H1 (cell line): ENCODE measurements around the gene CPZ.

ENCODE experiments used
- CHD2 ChIP-seq: IDR thresholded peaks from 2 replicates; pipeline ENCODE4 v1.6.1; 2012; ENCODE audit warnings: low read length, improper control_type of control experiment
- FOSL1 ChIP-seq: IDR thresholded peaks from 2 replicates; pipeline ENCODE4 v1.6.1; 2011; ENCODE audit warnings: mild to moderate bottlenecking, low read depth, low read length, moderate library complexity; ENCODE audit not compliant: insufficient read depth
- GABPA ChIP-seq: IDR thresholded peaks from 2 replicates; pipeline ENCODE4 v1.6.1; 2011; ENCODE audit warnings: mild to moderate bottlenecking, low read length, moderate library complexity, borderline replicate concordance; ENCODE audit not compliant: insufficient read depth
- NANOG ChIP-seq: IDR thresholded peaks from 2 replicates; pipeline ENCODE4 v1.6.1; 2011; ENCODE audit warnings: low read length, low read depth, mild to moderate bottlenecking, inconsistent platforms; ENCODE audit not compliant: insufficient read depth, poor library complexity, severe bottlenecking
- POLR2A ChIP-seq, 2 experiments: IDR thresholded peaks; 1 replicate in 1 of 2; 2 replicates in 1 of 2; pipeline ENCODE4 v1.6.1; 2011; ENCODE audit warnings: low read depth in 2 of 2, low read length in 2 of 2, mild to moderate bottlenecking in 2 of 2; ENCODE audit errors: control extremely low read depth in 1 of 2
- SAP30 ChIP-seq: fragments of 300-600 bp; sonication (generic); IDR thresholded peaks from 2 replicates; pipeline ENCODE4 v1.7.1; 2012; ENCODE audit warnings: low read length, moderate library complexity, mild to moderate bottlenecking, inconsistent platforms; ENCODE audit not compliant: insufficient read depth, insufficient replicate concordance
- TF ChIP-seq, protein P1 (sequence below), 3 experiments: IDR thresholded peaks; 1 replicate in 2 of 3; 2 replicates in 1 of 3; pipeline versions ENCODE4 v1.5.1 to v1.6.1; 2011; ENCODE audit warnings: low read length in 3 of 3, mild to moderate bottlenecking in 3 of 3, inconsistent platforms in 2 of 3, low read depth in 1 of 3, moderate library complexity in 1 of 3; ENCODE audit not compliant: insufficient read depth in 1 of 3; ENCODE audit errors: control extremely low read depth in 1 of 3

DNA sequence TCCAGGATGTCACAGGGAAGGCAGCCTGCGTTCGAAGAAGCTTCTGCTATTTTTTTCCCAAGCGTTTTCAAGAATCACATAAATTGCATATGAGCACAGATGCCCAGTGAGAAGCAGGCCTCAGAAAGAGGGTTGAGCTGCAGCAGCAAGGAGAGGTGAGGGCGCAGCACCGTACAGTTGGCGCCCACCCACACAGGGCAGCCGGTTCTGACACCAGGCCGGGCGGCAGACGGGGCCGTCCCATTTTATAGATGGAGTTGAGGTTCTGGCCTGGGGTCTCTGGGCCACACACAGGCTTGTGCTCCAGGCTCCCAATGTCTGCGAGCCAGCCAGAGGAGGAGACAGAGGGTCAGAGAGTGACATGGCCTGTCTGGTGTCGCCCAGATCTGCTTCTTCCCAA, 22.8 kb downstream of the CPZ start:
- TF ChIP-seq POLR2A (IDR thresholded peaks at IDR 0.05; ENCODE audit: control extremely low read depth in 1 of 2, low read depth in 2 of 2, low read length in 2 of 2) (no peak), GABPA (no peak), CHD2 (no peak), FOSL1 (no peak), SAP30 (no peak), NANOG (no peak)
- TF ChIP-seq, protein P1, sequence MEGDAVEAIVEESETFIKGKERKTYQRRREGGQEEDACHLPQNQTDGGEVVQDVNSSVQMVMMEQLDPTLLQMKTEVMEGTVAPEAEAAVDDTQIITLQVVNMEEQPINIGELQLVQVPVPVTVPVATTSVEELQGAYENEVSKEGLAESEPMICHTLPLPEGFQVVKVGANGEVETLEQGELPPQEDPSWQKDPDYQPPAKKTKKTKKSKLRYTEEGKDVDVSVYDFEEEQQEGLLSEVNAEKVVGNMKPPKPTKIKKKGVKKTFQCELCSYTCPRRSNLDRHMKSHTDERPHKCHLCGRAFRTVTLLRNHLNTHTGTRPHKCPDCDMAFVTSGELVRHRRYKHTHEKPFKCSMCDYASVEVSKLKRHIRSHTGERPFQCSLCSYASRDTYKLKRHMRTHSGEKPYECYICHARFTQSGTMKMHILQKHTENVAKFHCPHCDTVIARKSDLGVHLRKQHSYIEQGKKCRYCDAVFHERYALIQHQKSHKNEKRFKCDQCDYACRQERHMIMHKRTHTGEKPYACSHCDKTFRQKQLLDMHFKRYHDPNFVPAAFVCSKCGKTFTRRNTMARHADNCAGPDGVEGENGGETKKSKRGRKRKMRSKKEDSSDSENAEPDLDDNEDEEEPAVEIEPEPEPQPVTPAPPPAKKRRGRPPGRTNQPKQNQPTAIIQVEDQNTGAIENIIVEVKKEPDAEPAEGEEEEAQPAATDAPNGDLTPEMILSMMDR (IDR thresholded peaks at IDR 0.05; ENCODE audit: control extremely low read depth in 1 of 3, insufficient read depth in 1 of 3, low read depth in 1 of 3, low read length in 3 of 3), result no peak
